HG03097 (cell line): ENCODE measurements around the gene GPR153.
"Not testable (repeated sequence)": the region's sequence is repeated elsewhere in the genome, so short reads cannot be mapped to it uniquely, and the experiment has no call there.

ENCODE experiments used
- ATAC-seq: cut with Tn5 transposase; IDR thresholded peaks from one replicate; pipeline ENCODE4 v1.9.1; 2021; ENCODE audit not compliant: unreplicated experiment, low FRiP score

The GPR153 gene

DNA sequence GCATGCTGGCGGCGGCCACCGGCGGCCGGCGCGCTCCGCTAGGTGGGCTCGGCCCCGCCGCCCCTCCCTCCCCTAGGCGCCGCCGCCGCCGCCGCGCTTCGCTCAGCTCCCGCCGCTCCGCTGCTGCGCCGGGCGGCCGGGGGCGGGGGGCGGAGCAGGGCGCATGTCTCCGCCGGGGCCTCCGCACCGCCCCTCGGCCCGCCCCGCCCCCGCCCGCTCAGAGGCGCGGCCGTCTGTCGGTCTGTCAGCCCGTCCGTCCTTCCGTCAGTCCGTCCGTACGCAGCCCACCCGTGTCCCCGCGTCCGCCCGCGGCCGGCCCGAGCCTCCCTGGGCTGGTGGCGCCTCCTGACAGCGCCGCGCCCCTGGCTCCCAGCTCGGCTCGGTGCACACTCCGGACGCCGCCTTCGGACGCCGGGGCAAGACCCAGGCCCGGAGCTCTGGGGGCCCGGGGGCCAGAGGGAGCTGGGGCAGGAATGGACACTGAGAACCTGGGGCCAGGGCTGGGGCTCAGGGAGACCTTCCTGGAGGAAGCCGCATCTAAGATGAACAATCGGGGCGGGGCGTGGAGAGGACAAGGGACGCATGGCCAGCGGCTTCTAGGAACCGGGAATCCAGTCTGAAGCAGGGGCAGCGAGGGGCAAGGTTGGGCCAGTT, at the start of gene GPR153:
GPR153 (minus strand) TSS at position 138 of the 654 bp plus-strand sequence. CDS start 6,193 bp downstream, outside the sequence.
- no peak for ATAC-seq

DNA sequence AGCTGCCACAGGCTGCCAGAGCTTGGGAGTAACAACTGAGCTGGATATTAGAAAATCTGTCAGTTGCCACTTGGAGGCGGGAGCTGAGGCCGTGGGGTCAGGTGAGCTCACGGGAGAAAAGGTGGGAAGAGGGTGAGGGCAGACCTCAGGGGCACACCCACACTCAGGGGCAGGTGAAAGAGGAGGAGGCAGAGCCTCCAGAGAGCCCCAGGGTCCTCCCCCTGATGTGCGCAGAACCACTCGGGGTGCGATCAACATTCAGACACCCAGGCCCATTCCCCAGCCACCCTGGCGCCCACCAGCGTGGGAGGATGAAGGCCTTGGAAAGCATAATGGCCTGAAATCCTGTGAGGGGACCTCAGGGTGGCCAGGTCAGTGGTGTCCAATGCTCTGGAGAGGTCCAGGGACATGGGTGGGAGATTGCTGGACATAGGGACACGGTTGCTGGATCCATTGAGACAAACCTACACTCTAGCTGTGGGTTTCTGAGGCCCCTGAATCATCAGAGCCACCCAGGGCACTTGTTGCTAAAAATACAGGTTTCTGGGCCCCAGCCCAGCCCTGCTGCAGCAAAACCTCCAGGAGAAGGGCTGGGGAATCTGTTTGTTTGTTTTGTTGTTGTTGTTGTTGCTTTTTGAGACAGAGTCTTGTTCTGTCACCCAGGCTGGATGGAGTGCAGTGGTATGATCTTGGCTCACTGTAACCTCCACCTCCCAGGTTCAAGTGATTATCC, 49.4 kb upstream of the GPR153 start:
- no peak for ATAC-seq

- no peak for ATAC-seq
These were observed 48.7 kb upstream of the GPR153 start for GRCh38 chr1:6309564-6309963.

DNA sequence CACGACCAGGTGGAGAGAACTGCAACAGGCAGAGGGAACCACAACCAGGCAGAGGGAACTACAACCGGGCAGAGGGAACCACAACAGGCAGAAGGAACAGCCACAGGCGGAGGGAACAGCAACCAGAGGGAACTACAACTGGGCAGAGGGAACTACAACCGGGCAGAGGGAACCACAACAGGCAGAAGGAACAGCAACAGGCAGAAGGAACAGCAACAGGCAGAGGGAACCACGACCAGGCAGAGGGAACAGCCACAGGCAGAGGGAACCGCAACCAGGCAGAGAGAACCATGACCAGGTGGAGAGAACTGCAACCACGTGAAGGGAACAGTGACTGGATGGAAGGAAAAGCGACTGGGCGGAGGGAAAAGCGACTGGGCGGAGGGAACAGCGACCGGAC, 47.6 kb upstream of the GPR153 start:
- no peak for ATAC-seq

- not testable (repeated sequence) for ATAC-seq
These were observed 46.8 kb upstream of the GPR153 start for GRCh38 chr1:6307682-6308081.

DNA sequence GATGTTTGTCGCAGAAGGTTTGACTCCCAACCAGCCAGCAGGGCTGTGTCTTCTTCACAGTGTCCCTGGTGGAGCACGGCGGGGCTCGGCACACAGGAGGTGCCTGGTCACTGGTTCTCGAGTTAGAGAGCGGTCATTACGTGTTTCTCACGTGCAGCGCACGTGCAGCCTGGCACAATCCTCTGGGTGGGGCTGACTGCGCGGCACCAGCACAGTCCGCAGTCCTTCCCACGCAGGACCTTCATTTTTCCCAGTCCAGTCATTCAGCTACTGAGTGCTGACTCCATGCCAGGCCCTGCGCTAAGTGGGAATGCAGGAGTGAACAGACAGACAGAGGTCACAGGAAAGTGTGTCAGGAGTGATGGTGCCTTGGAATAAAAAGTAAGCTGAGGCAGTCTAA, 46.2 kb upstream of the GPR153 start:
- no peak for ATAC-seq

DNA sequence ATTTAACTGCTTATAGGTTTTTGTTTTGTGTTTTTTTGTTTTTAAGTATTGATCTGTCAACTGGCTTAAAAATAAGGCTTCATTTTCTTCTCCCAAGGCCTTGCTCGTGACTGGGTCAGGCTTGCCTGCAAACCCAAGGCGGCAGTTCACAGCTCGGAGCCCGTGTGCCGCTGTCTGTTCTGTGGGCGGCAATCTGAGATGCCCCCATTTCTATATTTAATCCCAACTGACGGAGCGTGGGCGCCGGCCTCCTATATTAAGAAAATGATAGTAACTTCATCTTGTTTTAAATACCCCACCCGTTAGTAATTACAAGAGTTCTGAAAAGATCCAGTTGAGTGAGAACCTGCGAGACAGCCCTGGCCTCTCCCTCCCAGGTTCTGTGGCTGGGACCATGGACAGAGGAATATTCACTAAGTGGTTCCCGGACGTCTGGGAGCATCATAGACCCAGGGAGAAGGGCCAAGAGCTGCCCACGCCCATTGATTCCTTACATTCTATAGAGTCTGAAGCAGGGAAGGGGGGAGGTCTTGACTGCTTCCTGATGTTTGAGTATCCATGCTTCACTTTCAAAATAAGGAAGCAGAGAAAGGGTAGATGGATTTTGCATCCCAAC, 42.6 kb upstream of the GPR153 start:
- no peak for ATAC-seq

- ATAC-seq, result no peak
These were observed 41.7 kb upstream of the GPR153 start for GRCh38 chr1:6302568-6302967.

DNA sequence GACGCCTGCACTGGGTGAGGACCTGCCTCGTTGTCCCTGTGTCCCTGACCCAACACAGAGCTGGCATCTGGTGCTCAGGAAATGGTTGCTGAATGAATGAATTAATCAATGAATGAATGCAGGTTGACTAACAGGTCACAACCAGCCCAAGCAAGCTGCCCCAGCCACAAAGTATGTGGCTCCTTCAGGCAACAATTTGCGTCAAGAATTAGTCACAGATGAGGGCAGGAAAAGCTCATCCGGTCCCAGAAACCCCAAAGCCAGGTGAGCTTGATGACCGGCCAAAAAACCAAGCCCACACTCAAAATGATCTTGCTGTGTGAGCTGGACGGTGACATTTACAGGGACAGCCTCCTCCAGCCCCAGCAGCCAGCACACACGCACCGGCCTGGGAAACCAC, 40.6 kb upstream of the GPR153 start:
- ATAC-seq, result no peak

DNA sequence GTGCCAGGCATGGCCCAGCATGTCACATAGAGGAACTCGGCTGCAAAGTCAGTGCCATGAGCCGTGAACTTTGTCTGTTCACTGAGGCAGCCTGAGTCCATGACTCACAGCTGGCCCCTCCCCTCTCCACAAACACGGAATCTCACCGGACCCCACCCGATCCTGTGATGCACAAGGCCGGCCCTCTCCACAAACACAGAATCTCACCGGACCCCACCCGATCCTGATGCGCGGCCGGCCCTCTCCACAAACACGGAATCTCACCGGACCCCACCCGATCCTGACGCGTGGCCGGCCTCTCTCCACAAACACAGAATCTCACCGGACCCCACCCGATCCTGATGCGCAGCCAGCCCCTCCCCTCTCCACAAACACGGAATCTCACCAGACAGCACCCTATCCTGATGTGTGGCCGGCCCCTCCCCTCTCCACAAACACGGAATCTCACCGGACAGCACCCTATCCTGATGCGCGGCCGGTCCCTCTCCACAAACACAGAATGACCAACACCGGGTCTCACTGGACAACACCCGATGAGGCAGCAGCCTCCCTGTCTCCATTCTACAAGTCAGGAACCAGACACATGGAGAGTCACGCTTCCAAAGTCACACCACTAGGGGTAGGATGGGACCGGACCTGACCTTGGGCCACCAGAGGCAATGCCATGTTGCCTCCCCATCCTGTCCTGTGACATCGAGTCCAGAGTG, 39.6 kb upstream of the GPR153 start:
- ATAC-seq, result no peak

- no peak for ATAC-seq
These were observed 38.8 kb upstream of the GPR153 start for GRCh38 chr1:6299557-6300165.

GRCh38 chr1:6298940-6299465, 38.1 kb upstream of the GPR153 start:
- ATAC-seq, result no peak

DNA sequence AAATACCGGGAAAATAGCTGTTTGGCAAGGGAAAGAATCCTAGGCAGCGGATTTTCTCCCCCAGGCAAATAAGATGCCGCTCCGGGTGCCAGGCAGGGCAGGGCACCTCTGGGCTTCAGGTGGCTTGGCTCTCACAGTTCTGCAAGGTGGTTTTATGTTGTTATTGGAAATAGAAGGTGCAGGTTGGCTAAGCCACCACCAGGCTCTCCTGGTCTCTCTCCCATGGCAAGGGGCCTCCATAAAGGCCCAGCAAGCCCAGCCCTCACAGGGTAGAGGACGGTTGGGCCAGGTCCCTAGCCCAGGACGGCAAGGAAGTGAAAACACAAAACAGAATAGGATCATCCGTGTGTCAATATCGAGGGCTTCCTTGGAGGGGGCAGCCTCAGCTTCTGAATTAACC, 37.6 kb upstream of the GPR153 start:
- no peak for ATAC-seq

DNA sequence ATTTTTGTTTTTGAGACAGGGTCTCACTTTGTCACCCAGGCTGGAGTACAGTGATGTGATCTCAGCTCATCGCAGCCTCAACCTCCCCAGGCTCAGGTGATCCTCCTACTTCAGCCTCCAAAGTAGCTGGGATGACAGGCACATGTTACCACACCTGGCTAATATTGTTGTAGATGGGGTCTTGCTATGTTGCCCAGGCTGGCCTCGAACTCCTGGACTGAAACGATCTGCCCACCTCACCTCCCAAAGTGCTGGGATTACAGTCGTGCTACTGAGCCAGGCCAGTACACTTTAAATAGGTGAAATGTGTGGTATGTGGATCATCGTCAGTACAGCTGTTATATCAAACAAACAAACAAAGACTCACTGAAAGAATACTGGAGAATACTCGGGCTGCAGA, 35.0 kb upstream of the GPR153 start:
- no peak for ATAC-seq

DNA sequence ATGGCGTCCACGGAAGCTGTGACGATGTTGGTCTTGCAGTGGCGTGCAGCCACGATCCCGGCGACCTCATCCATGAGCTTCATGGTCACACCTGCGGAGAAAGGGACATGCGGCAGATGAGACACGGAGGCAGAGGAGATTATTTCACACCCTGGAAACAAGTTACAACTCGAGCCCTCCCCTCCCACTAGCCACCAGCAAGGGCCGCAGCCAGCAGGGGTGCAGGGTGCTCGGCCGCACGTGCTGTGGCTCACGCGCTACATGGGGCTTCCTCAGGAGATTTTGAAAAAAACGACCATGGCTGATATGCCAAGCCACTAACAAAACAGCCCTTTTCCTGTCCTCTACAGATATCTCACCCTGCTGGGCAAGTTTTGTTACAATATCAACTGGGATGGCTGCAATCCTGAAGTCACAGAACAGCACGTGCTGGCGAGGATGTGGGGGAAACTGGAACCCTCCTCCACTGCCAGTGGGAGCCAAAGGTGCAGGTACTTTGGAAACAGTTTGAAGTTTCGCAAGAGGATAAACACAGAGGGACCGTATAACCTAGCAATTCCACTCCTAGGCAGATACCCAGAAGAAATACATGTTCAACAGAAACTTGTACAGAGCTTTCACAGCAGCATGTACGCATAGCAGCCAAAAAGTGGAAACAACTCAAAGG, 34.1 kb upstream of the GPR153 start:
- no peak for ATAC-seq

GRCh38 chr1:6294080-6294889, 33.4 kb upstream of the GPR153 start:
- ATAC-seq, result no peak

- no peak for ATAC-seq
These were observed 31.2 kb upstream of the GPR153 start for GRCh38 chr1:6292102-6292501.

DNA sequence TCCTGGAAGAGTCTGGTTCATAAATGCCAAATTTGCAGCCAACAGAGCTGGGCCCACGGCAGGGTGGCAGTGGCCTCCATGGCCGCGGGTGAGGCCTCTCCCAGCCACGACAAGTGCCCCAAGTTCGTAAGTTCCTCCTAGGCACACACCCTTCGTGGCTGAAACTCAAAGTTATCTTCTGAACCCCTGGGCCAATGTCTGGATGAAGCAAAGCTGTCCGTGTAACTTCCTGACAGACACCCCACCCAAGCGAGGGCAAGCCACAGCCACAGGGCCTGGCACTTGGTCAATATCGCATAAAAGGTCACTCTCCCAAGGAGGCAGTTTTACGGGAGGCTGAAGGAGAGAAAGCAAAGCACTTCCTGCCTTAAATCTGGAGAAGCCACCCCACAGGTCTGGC, 27.8 kb upstream of the GPR153 start:
- no peak for ATAC-seq

- ATAC-seq, result no peak
These were observed 27.1 kb upstream of the GPR153 start for GRCh38 chr1:6288026-6288425.
